ENCODE measurements around the gene PRDM12.

Gene PRDM12

GRCh38 chr9:130651221-130651620, 13.2 kb upstream of the PRDM12 start:
- Histone ChIP-seq H4K20me1 (peaks cover 0 to 4% (median 0%) of the 10 kb centered on the region in 11 experiments; a peak in 2 of 22 replicates), H3K9me3 (replicated peaks in 1 of 11) (no peaks in the 10 kb centered on the region), H3K9ac (no peak overlapping the region), H3K4me2 (no peak overlapping the region), H3K4me3 (no peak overlapping the region), H3K27ac (no peak overlapping the region), H3K27me3 (peaks cover 8 to 20% (median 15%) of the 10 kb centered on the region in 11 experiments; a peak in 21 of 22 replicates), H3K36me3 (no peaks in the 10 kb centered on the region), H3K4me1 (no peaks in the 10 kb centered on the region)
- no peak for TF ChIP-seq Cebpa-rat (IDR thresholded peaks at IDR 0.05)

- Histone ChIP-seq H3K27ac (no peak overlapping the region), H3K9ac (no peak overlapping the region), H3K4me3 (no peak overlapping the region), H3K9me3 (replicated peaks in 1 of 11) (no peaks in the 10 kb centered on the region), H3K4me2 (no peak overlapping the region), H4K20me1 (peaks cover 0 to 7% (median 0%) of the 10 kb centered on the region in 11 experiments; a peak in 3 of 22 replicates), H3K4me1 (no peaks in the 10 kb centered on the region), H3K27me3 (peaks cover 13 to 25% (median 21%) of the 10 kb centered on the region in 11 experiments; a peak in 21 of 22 replicates), H3K36me3 (no peaks in the 10 kb centered on the region)
- no peak for TF ChIP-seq Cebpa-rat (IDR thresholded peaks at IDR 0.05)
Observed at GRCh38 chr9:130651752-130652151, 12.6 kb upstream of the PRDM12 start.

- Histone ChIP-seq H3K27ac (no peak overlapping the region), H3K4me2 (no peak overlapping the region), H3K9ac (no peak overlapping the region), H3K4me3 (no peak overlapping the region), H3K4me1 (no peaks in the 10 kb centered on the region), H3K9me3 (replicated peaks in 1 of 11) (no peaks in the 10 kb centered on the region), H3K36me3 (no peaks in the 10 kb centered on the region), H3K27me3 (peaks cover 44 to 56% (median 52%) of the 10 kb centered on the region in 11 experiments), H4K20me1 (peaks cover 0 to 34% (median 0%) of the 10 kb centered on the region in 11 experiments; a peak in 9 of 22 replicates)
- TF ChIP-seq Cebpa-rat (IDR thresholded peaks at IDR 0.05), result no peak
Observed at GRCh38 chr9:130654879-130655278, 9.5 kb upstream of the PRDM12 start.

GRCh38 chr9:130658893-130659698, 5.3 kb upstream of the PRDM12 start:
- Histone ChIP-seq H3K9ac (no peak overlapping the region), H4K20me1 (peaks cover 0 to 69% (median 32%) of the 10 kb centered on the region in 11 experiments; a peak in 16 of 22 replicates), H3K4me2 (no peak overlapping the region)

GRCh38 chr9:130659699-130660248, 4.6 kb upstream of the PRDM12 start:
- Histone ChIP-seq H3K9ac (no peak overlapping the region), H3K27me3 (peaks cover 93 to 100% (median 97%) of the 10 kb centered on the region in 11 experiments), H3K27ac (no peak overlapping the region), H3K4me3 (no peak overlapping the region), H3K36me3 (no peaks in the 10 kb centered on the region), H3K4me1 (no peaks in the 10 kb centered on the region; a peak in 1 of 20 replicates), H4K20me1 (peaks cover 0 to 76% (median 32%) of the 10 kb centered on the region in 11 experiments; a peak in 16 of 22 replicates), H3K9me3 (replicated peaks in 1 of 11) (peaks cover 0 to 3% (median 0%) of the 10 kb centered on the region in 11 experiments; a peak in 1 of 22 replicates), H3K4me2 (no peak overlapping the region)
- TF ChIP-seq Cebpa-rat (IDR thresholded peaks at IDR 0.05), result no peak

More at GRCh38 chr9:130658893-130659698, 5.3 kb upstream of the PRDM12 start:
- no peaks in the 10 kb centered on the region; a peak in 1 of 20 replicates for H3K4me1 ChIP-seq
- H3K27ac ChIP-seq, result no peak overlapping the region
- no peak overlapping the region for H3K4me3 ChIP-seq
- no peak for TF ChIP-seq Cebpa-rat (IDR thresholded peaks at IDR 0.05)
- no peaks in the 10 kb centered on the region for H3K36me3 ChIP-seq
- H3K27me3 ChIP-seq, result peaks cover 86 to 98% (median 94%) of the 10 kb centered on the region in 11 experiments
- H3K9me3 ChIP-seq (replicated peaks in 1 of 11), result peaks cover 0 to 3% (median 0%) of the 10 kb centered on the region in 11 experiments; a peak in 1 of 22 replicates

GRCh38 chr9:130660326-130660682, 4.1 kb upstream of the PRDM12 start:
- Histone ChIP-seq H3K9ac (no peak overlapping the region), H3K27ac (no peak overlapping the region), H3K4me3 (no peak overlapping the region), H3K27me3 (peaks cover 98 to 100% (median 100%) of the 10 kb centered on the region in 11 experiments), H3K4me2 (no peak overlapping the region), H3K9me3 (replicated peaks in 1 of 11) (peaks cover 0 to 3% (median 0%) of the 10 kb centered on the region in 11 experiments; a peak in 1 of 22 replicates), H4K20me1 (peaks cover 0 to 78% (median 32%) of the 10 kb centered on the region in 11 experiments; a peak in 16 of 22 replicates), H3K4me1 (no peaks in the 10 kb centered on the region; a peak in 1 of 20 replicates), H3K36me3 (no peaks in the 10 kb centered on the region)
- no peak for TF ChIP-seq Cebpa-rat (IDR thresholded peaks at IDR 0.05)

GRCh38 chr9:130660683-130661450, 3.5 kb upstream of the PRDM12 start:
- no peak overlapping the region for H3K27ac ChIP-seq
- no peak overlapping the region for H3K4me3 ChIP-seq
- no peaks in the 10 kb centered on the region; a peak in 1 of 20 replicates for H3K4me1 ChIP-seq
- H3K9me3 ChIP-seq (replicated peaks in 1 of 11), result peaks cover 0 to 3% (median 0%) of the 10 kb centered on the region in 11 experiments; a peak in 1 of 22 replicates
- H3K9ac ChIP-seq, result no peak overlapping the region
- no peak overlapping the region for H3K4me2 ChIP-seq
- H4K20me1 ChIP-seq, result peaks cover 0 to 83% (median 36%) of the 10 kb centered on the region in 11 experiments; a peak in 16 of 22 replicates
- TF ChIP-seq Cebpa-rat (IDR thresholded peaks at IDR 0.05), result no peak
- peaks cover 98 to 100% (median 100%) of the 10 kb centered on the region in 11 experiments for H3K27me3 ChIP-seq
- no peaks in the 10 kb centered on the region for H3K36me3 ChIP-seq

GRCh38 chr9:130661451-130662098, 2.8 kb upstream of the PRDM12 start:
- H3K36me3 ChIP-seq, result no peaks in the 10 kb centered on the region
- peaks cover 98 to 100% (median 100%) of the 10 kb centered on the region in 11 experiments for H3K27me3 ChIP-seq
- TF ChIP-seq Cebpa-rat (IDR thresholded peaks at IDR 0.05), result no peak
- no peak overlapping the region for H3K27ac ChIP-seq
- H3K4me3 ChIP-seq, result no peak overlapping the region
- H3K4me1 ChIP-seq, result no peaks in the 10 kb centered on the region; a peak in 1 of 20 replicates
- peaks cover 0 to 85% (median 43%) of the 10 kb centered on the region in 11 experiments; a peak in 16 of 22 replicates for H4K20me1 ChIP-seq
- peaks cover 0 to 3% (median 0%) of the 10 kb centered on the region in 11 experiments; a peak in 1 of 22 replicates for H3K9me3 ChIP-seq (replicated peaks in 1 of 11)
- H3K9ac ChIP-seq, result no peak overlapping the region
- no peak overlapping the region for H3K4me2 ChIP-seq
